Measurements from ENCODE around the gene TAS2R42.

Gene TAS2R42

DNA sequence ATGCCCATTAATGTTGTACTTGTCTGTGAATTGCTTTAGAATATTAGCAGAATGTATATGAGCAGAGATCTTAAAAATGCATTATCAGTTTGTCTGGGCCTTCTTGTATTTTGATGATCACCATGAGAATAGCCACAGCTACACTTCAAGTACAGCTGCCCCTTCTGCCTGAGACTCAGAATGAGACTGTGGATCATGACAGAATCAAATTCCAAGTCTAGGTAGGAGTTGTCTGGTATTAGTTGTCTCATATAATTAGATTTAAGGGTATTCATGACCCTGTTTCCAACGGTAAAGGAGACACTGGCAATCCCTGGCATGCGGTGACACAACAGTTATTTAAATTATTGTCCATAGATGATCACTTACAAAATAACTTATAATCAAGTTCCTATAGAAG, 34.0 kb downstream of the TAS2R42 start:
- in situ Hi-C loops (cut with HindIII; ENCODE audit: low pct_ligation_motif_present, low pct_unique_long_range_greater_than_20kb, low sequenced_read_pairs), result no loop called here
- no peak for DNase-seq

DNA sequence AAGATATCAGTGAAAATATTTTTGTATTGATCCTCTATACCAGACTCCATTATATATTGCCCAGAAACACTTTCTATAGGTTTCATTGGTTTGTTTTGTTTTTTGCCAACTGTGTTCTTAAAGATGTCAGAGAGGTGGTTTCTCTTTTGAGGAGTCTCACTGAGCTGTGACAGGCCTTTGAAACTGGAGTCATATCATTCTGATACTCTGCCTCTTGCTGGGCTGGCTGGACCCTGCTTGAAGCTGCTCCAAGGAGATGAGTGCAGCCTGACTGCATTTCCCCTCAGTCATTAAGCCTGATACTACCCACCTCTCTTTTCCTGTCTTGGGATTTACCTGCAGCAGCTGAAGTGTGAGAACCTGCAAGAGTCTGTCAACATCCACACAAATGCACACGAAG, 35.9 kb downstream of the TAS2R42 start:
- in situ Hi-C loops (cut with HindIII; ENCODE audit: low pct_ligation_motif_present, low pct_unique_long_range_greater_than_20kb, low sequenced_read_pairs), result no loop called here
- no peak for DNase-seq

DNA sequence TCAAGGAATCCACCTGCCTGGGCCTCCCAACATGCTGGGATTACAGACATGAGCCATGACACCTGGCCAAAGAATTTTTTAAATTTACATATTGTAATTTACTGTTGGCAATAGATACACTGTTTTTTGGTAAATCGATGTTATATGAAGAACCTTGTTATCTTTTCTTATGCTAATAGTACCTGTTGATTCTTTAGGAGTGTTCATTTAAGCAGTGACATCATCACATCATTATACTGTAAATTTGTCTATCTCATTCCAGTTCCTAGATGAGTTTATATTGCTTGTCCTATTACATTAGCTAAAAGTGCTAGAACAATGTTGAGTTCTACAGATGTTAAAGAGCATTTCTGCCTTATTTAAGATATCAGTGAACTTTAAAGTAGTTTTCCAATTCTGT, 39.3 kb downstream of the TAS2R42 start:
- in situ Hi-C loops (cut with HindIII; ENCODE audit: low pct_ligation_motif_present, low pct_unique_long_range_greater_than_20kb, low sequenced_read_pairs), result no loop called here
- DNase-seq, result no peak

DNA sequence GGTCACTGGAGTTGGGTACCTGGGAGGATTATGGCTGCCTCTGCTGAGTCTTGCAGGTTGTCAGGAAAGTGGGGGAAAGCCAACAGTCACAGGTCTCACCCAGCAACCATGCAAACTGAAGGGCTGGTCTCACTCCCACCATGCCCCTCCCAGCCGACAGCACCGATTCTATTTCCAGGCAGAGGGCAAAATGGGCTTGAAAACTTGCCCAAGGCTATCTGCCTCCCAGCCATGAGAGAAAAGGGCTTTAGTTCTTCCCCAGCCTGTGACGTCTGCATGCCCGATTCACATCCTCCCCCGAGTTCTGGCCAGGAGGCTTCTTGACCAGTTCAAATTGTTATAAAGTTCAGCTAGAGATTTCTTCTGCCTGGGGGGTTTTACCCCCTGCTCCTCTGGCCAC, 42.4 kb downstream of the TAS2R42 start:
- DNase-seq, result no peak
- in situ Hi-C loops (cut with HindIII; ENCODE audit: low pct_ligation_motif_present, low pct_unique_long_range_greater_than_20kb, low sequenced_read_pairs), result no loop called here

DNA sequence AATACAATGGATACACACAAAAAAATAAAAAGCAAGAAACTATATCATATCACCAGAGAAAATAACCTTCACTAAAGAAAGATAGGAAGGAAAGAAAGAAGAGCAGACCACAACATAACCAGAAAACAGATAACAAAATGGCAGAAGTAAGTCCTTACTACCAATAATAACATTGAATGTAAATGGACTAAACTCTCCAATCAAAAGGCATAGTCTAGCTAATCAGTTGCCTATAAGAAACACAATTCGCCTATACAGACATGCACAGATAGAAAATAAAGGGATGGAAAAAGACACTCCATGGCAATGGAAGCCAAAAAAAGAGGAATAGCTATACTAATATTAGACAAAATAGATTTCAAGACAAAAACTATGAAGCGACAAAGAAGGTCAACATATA, 43.4 kb downstream of the TAS2R42 start:
- in situ Hi-C loops (cut with HindIII; ENCODE audit: low pct_ligation_motif_present, low pct_unique_long_range_greater_than_20kb, low sequenced_read_pairs), result no loop called here
- no peak for DNase-seq

DNA sequence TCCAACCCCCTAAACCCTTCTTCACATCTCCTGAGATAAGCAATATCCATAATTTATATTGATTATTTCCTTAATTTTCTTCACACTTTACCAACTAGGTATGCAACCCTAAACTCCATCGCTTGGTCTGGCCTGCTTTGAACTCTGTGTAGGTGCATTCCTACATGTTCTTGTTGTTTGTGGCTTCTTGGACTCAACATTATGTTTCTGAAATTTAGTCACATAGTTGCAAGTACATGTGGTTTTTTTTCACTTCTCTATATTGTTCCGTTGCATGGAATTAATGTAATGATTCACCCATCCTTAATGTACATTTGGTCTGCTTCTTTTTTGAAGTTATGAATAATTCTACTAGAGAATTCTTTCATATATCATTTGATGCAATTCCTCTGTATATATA, 50.7 kb downstream of the TAS2R42 start:
- in situ Hi-C loops (cut with HindIII; ENCODE audit: low pct_ligation_motif_present, low pct_unique_long_range_greater_than_20kb, low sequenced_read_pairs), result no loop called here
- DNase-seq, result no peak
